NCI-H526 treated with DMSO at 0.1 percent for 48 hours (cell line): ENCODE measurements around the gene BEGAIN.

Experiments used
- DNase-seq: peaks from one replicate; lab custom pipeline; 2025; lab: John Stamatoyannopoulos, UW

BEGAIN gene

DNA sequence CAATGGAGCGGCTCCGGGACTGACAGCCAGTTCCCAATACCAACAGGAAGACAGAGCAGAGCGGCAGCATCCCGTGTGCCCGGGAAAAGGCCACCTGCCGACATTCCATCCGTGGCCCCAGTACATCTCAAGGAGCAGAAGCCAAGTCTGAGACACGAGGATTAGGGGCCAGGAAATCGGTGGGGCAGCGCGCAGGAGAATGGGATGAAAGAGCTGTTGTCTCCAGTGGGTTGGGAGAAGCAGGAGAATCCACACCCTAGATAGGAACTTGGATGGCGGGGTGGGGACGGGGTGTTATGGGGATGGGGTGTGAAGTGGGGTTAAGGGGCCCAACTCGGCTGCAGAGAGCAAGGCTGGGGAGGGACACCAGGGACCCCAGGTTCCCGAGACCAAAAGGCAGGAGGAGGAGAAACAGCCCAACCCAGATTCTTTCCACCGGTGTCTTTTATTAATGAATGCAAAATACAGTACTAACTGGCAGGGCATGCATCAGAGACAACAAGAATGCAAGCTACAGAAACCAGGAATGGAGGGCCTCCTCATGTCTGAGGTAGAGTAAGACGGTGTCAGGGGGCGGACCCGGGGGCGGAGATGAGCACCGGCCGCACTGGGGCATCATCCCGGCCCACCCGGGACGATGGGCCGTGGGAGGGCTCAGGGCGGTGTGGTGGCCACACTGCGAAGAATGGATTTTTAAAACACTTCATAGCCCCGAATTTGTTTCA is 50.3 kb downstream of the BEGAIN start:
- no peak for DNase-seq

- DNase-seq = no peak
Measured at GRCh38 chr14:100536121-100536510, 51.1 kb downstream of the BEGAIN start.

- DNase-seq = no peak
Measured at GRCh38 chr14:100535287-100536120, 51.7 kb downstream of the BEGAIN start.

GRCh38 chr14:100534528-100535286 is 52.5 kb downstream of the BEGAIN start:
- DNase-seq = no peak

- DNase-seq = no peak
Measured at GRCh38 chr14:100533656-100534485, 53.3 kb downstream of the BEGAIN start.

- DNase-seq = no peak
Measured at GRCh38 chr14:100532906-100533655, 54.1 kb downstream of the BEGAIN start.

- DNase-seq = no peak
Measured at GRCh38 chr14:100532154-100532861, 54.9 kb downstream of the BEGAIN start.

DNA sequence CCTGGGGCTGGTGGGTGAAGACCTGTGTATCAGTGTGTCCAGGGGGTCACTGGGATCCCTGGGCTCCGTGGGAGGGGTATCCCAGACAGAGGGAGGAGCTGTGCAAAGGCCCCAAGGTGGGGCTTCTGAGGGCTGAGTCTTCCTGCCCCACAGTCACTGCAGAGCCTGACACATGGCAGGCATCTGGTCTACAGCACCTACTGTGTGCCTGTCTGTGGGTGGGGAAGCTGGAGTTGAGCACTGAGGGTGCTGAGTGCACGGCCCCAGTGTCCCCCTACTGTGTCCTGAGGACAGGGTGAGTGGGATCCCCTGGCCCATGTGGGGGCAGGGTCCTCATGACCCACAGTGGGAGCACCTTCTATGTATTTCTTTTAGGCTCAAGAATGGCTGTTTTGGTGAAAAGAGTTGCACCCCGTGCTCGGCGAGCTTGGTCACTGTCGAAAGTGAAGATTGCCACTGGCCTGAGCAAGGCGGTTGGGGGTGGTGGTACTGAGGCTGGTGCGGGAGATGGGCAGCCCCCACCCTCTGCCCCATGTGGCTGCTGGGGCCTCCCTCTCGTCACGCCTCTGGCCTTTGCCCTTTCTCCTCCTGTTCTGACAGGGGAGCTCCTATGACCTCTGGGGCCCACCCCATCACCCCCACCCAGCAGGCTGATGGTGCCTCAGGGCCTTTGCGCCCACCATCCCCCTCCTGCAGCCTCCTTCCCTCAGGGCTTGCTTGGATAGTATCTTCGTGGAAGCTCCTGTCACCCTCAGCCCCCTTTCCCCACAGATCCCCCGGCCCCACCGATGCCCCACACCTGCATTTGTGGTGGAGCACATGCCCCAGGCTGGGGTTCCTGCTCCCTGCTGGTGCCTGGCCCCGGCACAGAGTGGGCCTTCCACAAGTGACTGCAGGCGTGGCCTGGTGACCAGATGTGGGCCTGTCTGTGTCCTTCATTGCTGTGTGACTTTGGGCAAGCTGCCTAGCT is 55.8 kb downstream of the BEGAIN start:
- no peak for DNase-seq

GRCh38 chr14:100530270-100531072 is 56.7 kb downstream of the BEGAIN start:
- DNase-seq = no peak

GRCh38 chr14:100529561-100530031 is 57.6 kb downstream of the BEGAIN start:
- no peak for DNase-seq

DNA sequence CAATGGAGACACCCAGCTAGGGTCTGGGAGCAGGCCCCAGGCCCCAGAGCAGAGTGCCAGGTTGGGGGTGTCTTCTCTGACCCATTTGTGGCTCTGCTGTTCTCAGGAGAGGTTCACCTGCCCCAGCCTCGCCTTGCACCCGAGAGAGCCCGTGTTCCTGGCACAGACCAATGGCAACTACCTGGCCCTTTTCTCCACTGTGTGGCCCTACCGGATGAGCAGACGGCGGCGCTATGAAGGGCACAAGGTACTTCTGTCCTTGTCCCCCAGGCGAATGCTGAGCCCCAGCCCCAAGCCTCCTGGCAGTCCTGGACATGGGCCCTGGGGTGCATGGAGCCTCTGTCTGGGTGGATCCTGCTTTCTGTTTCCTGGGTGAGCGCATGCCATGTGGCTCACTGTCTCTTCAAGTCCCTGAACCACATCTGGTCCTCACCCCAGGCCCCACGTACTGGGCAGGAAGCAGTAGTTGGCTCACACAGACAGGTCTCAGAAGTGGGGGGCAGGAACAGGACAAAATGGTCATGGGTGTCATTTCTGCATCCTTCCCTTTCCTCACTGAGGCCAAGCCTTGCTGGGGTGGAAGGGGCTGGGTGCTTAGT is 58.2 kb downstream of the BEGAIN start:
- no peak for DNase-seq

- no peak for DNase-seq
Measured at GRCh38 chr14:100526632-100527031, 60.6 kb downstream of the BEGAIN start.

GRCh38 chr14:100526057-100526456 is 61.2 kb downstream of the BEGAIN start:
- no peak for DNase-seq

DNA sequence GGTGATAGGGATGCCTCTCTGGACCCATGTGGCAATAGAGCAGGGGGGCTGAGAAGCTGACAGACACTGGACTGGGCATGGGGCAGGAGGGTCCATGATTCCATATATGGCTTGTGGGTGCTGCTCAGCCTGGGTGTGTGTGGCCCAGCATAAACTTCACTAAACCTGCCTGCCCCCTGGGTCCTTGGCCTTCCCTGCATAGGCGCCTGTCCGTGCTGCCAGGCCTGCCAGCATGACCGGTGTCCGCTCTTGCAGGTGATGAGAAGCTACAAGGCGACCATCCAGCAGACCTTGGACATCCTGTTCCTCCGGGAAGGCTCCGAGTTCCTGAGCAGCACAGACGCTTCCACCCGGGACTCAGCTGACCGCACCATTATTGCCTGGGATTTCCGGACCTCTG is 61.6 kb downstream of the BEGAIN start:
- no peak for DNase-seq

- no peak for DNase-seq
Measured at GRCh38 chr14:100524933-100525243, 62.3 kb downstream of the BEGAIN start.

GRCh38 chr14:100524233-100524932 is 62.8 kb downstream of the BEGAIN start:
- no peak for DNase-seq

DNA sequence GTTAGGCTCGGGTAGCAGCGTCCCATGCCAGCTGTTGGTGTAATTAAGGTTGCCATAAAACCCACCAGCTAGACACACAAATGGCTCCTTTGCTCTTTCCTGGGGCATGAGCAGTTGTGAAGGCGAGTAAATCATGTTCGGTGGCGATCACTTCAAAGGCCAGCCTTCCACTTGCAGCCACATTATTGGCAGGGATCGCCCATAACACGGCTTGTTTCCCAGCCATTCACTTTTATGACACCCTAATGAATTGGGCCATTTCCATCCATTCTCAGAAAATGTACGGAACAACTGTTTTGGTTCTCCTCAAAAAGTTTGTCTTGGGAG is 63.4 kb downstream of the BEGAIN start:
- DNase-seq = no peak
